Glomerular endothelial cell (primary cell): ENCODE results near the gene CCDC142. TPM values are rescaled to one million over a fixed set of nuclear protein-coding genes. Genes with fewer than 3 reads are reported as not detected.
"Not testable (repeated sequence)": the region's sequence is repeated elsewhere in the genome, so short reads cannot be mapped to it uniquely, and the experiment has no call there.

Source experiments
- DNase-seq: peaks from one replicate; pipeline ENCODE4 v3.0.0-alpha.2; 2011; ENCODE audit warnings: low read depth, low spot score; ENCODE audit errors: extremely low read depth
- total RNA-seq: library from RNA; depleted of rRNA; stranded (reverse); fragments of >200 nt; gene quantifications from 2 replicates; pipeline ENCODE4 v1.2.3, GENCODE V29; 2015

The CCDC142 gene
- total RNA-seq, 1 donor from 2014 or later = 19.3 TPM

DNA sequence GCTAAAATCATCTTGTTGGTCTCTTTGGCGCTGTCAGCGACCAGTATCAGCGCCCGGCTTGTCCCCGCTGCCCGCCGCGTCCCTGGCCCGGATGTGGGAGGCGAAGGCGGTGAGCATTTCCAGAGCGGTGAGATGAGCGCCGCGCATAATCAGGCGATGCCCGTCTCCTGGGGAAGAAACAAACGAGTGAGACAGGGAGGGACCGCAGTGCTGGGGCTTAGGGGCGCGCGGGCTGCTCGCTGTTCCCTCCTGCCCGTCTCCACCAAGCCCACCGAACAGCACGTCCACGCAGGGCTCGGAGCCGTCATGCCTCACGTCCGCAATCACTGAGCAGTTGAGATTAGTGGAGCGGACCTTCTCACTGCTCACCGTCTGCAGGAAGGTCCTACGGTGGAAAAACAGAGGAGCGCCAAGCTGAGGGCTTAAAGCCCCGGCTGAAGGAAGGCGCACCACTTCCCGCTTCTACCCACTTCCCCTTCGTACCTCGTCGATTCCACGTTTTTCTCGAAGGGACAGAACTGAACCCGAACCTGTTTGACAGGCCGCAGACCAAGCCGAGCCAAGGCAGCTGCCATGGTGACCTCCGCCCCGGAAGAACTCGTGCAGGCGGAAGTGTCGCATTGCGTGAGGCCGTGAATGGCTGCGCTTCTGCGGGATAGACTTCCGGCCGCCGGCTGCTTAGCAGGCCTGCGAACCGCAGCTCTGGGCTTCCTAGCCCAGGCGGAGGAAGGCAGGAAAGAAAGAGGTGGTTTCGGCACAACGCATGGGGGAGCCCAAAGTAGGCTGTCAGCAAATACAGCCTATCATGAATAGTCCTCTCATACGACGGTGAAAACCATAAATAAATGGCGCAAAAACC lies 10.5 kb downstream of the CCDC142 start, which contains the start of gene MRPL53:
Gene MRPL53, minus strand, starts transcription at position 595 of the 859 bp plus-strand sequence. Its CDS starts 20 bp downstream, at position 575.
- peak; percentile 75 for DNase-seq

DNA sequence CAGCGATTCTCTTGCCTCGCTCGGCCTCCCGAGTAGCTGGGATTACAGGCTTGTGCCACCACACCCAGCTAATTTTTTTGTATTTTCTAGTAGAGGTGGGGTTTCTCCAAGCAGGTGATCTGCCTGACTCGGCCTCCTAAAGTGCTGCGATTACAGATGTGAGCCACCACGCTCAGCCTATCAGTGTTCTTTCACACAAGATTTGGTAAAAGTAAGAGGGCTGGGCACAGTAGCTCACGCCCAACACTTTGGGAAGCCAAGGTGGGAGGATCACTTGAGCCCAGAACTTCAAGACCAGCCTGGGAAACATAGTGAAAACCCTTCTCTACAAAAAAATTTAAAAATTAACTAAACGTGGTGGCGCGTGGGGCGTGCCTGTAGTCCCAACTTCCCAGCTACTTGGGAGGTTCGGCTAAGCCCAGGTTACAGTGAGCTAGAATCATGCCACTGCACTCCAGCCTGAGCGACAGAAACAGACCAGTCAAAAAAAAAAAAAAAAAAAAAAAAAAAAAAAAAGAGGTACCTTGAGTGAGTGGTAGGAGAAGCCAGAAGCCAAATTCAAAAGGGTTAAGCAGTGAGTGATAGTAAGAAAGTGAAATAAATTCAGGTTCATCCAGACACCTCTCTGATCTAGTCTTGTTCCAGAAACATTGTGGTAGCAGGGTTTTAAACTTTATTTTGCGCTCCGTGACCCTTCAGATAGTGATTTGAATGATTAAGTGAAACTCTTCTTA lies 11.3 kb downstream of the CCDC142 start:
- no peak for DNase-seq

- not testable (repeated sequence) for DNase-seq
Measured at GRCh38 chr2:74470742-74471141, 12.1 kb downstream of the CCDC142 start.

DNA sequence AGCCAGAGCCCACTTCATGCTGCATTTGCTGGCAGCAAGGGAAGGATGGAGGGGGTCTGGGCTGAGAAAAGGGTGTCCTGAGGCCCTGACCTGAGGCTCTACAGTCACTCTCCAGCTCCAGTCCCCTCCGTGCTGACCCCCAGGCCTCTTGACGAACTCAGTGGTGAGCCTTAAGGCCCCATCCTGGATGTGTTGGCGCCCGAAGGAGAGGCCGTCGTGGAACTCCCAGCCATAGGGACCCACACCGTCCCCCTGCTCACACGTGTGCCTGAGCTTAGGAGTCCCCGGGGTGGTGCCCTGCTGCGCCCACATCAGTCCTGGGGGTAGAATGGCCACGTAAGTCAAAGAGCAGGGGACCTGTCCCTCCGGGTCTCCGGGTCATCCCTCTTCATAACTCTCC lies 18.4 kb downstream of the CCDC142 start:
- no peak for DNase-seq

DNA sequence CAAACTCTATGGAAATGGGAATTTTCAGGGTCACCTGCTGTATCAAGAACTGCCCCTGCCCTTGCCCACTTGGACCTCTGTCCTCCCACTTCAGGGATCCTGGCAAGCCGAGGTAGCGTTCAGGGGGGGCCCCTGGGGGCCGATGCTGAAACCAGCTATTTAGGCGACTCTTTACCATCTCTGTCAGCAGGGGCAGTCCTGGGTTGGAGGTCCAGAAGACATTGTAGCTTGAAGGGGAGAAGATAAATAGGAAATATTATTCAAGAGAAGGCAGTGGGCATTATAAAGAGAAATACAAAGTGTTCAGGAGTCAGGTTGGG lies 20.1 kb downstream of the CCDC142 start:
- no peak for DNase-seq

DNA sequence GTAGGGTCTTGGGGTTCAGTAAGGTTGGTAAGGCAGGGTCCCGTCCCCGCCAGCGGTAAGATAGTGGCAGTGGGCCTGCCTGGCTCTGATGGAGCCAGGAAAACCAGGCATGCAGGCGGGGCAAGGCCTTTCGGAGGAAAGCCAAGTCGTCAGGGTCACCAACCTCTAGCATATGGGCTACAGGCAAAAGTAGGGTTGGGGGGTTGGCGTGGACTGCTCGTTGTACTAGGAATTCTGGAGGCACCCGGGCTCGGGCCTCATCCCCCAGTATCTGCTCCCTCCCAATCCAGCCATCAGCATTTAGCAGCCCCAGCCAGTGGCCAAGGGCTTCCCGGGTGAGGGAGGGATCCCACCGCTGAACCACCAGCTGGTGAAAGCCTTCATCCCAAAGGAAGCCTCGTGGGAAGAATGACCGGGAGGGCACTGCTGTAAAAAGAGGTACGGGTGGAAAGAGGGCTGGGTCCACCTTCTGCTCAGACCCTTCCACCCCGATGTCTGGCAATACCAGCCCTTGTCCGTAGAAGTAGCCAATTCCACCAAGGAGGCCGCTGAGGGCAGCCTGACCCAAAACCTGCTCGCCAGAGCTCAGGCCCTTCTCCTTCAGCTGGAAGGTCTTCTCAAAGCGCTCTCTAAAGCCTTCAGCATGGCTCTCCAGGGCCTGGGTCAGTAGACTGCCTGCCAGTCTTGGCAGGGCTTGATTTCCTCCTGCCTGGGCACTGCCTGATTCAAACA lies 20.6 kb downstream of the CCDC142 start:
- DNase-seq = no peak

DNA sequence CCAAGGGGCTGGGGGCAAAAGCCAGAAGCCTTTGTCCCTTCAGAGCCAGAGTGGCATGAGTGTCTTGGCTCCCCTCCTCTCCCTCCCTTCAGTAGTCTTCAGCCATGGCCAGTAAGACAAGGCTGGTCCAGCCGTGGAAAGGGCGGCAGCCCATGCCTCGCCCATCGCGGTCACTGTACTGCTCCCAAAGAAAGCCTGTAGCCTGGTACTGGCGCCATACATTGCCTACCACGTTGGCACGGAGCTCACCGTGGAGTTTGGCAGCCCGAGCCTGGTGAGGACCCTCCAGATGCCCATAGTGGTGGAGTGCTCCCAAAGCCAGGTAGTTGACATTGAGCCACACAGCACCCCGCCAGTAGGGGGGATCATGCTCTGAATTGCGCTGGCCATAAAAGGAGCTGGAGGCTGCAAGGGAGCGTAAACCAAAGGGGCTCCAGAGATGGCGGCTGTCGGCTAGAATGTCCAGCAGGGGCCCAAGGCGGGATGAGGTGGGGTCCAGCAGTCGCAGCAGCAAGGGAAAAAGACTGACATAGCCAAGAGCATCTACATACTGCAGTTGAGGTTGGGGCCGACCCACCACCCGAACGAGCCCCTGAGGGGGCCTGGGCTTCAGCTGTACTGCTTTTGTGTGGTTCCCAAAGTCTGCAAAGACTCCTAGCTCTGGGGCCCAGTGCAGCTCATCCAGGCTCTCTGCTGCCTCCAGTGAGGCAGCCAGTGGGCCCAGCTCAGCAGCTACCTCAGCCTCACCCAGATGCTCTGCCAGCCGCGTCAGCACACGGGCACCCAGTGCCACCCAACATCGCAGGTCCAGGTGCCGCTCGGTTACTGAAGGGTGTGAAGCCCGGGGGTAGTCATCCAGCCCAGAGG lies 21.4 kb downstream of the CCDC142 start:
- no peak for DNase-seq

DNA sequence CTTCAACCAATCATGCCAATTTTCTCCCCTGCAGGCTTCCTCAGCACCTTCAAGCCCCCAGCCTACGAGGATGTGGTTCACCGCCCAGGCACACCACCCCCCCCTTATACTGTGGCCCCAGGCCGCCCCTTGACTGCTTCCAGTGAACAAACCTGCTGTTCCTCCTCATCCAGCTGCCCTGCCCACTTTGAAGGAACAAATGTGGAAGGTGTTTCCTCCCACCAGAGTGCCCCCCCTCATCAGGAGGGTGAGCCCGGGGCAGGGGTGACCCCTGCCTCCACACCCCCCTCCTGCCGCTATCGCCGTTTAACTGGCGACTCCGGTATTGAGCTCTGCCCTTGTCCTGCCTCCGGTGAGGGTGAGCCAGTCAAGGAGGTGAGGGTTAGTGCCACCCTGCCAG lies 22.6 kb downstream of the CCDC142 start:
- DNase-seq = not testable (repeated sequence)

GRCh38 chr2:74459503-74460118 lies 23.2 kb downstream of the CCDC142 start:
- DNase-seq = not testable (repeated sequence)

GRCh38 chr2:74458938-74459363 lies 23.8 kb downstream of the CCDC142 start:
- DNase-seq = no peak

- peak; percentile 100 for DNase-seq
Measured at GRCh38 chr2:74458132-74458937, 24.5 kb downstream of the CCDC142 start, which contains the start of gene WBP1. Gene WBP1 (plus strand): TSS chr2:74458438. CDS start chr2:74458603, 165 bp downstream.

GRCh38 chr2:74457549-74458131 lies 25.2 kb downstream of the CCDC142 start:
- DNase-seq = no peak

GRCh38 chr2:74457129-74457548 lies 25.7 kb downstream of the CCDC142 start:
- no peak for DNase-seq

DNA sequence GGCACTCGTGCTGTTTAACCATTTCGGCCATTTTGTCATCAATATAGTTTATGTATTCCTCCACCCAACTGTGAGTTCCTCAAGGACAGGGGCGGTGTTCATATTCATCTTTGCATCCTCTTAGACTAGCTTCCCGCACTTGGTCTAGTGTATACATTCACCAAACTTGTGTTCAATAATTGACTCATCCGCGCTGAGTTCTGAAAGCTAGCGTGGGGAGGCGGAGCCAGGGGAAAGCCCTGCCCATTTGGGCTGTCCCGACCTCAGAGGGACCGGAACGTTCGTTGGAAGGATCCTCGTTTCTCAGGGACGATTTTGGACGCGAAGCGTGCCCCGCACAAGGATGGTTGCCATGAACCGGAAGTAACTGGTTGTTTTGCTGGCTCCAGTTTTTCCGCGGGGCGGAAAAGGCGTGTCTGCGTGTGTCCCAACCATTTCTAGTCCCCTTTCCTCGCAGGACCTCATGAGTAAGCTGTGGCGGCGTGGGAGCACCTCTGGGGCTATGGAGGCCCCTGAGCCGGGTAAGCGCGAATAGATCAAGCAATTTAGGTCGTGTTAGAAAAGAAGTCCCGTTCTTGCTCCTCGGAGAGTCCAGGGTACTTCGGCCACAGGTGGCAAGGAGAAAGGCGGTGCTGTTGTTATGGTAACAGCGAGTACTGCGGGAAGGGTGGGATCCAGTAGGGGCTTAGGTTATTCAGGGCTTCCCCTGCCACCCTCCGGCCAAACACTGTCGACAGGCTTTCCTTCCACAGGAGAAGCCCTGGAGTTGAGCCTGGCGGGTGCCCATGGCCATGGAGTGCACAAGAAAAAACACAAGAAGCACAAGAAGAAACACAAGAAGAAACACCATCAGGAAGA lies 27.9 kb downstream of the CCDC142 start, which contains the start of gene INO80B:
Gene INO80B, plus strand, starts transcription at position 434 of the 858 bp plus-strand sequence. Its CDS starts 30 bp downstream, at position 464.
- DNase-seq = peak; percentile 96

GRCh38 chr2:74450570-74451190 lies 32.1 kb downstream of the CCDC142 start:
- DNase-seq = no peak

- no peak for DNase-seq
Measured at GRCh38 chr2:74448771-74449170, 34.0 kb downstream of the CCDC142 start.
